ENCODE measurements around the gene CXADR.
A peak's percentile ranks its signal among the peaks of the same experiment; 100 is the strongest.

CXADR gene

GRCh38 chr21:17552410-17552809, 39.6 kb downstream of the CXADR start:
- ChIA-PET POLR2A (no interaction called here), CTCF (interaction anchor here (1.1 kb wide), 1 partner anchor 91 kb away, joined by 3 read pairs; no protein-coding TSS in a partner anchor)
- TF ChIP-seq CTCF (IDR thresholded peaks at IDR 0.05; ENCODE audit: control extremely low read depth, extremely low read depth, low read depth, missing control alignments): no peak

DNA sequence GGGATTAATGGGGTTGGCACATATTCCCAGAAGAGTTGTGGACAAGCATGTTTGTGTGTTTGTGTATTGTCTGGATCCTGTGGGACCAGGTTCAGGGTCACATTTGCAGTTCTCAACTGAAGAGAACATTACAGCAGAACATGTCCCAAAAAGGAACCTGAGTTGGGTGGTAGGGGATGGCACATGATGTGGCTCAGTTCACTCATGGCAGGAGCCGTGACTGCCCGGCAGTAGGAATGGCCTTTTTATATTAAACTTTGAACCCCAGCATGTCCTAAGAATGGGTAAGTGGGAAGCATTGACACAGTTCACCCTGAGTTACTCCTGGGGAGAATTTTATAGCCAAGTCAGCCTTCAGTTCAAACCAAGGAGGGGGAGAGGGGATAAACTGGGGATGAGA, 41.3 kb downstream of the CXADR start:
- CTCF ChIA-PET: interaction anchor here (1.0 to 1.4 kb wide), 3 partner anchors 10 to 167 kb away, joined by 3 to 4 read pairs (median 3); no protein-coding TSS in a partner anchor
- POLR2A ChIA-PET: no interaction called here
- DNase-seq (ENCODE audit: extremely low spot score): no peak
- no peak for TF ChIP-seq CTCF (IDR thresholded peaks at IDR 0.05; ENCODE audit: control extremely low read depth, extremely low read depth, low read depth, missing control alignments)

More at GRCh38 chr21:17552410-17552809, 39.6 kb downstream of the CXADR start:
- no peak for DNase-seq (ENCODE audit: extremely low spot score)

DNA sequence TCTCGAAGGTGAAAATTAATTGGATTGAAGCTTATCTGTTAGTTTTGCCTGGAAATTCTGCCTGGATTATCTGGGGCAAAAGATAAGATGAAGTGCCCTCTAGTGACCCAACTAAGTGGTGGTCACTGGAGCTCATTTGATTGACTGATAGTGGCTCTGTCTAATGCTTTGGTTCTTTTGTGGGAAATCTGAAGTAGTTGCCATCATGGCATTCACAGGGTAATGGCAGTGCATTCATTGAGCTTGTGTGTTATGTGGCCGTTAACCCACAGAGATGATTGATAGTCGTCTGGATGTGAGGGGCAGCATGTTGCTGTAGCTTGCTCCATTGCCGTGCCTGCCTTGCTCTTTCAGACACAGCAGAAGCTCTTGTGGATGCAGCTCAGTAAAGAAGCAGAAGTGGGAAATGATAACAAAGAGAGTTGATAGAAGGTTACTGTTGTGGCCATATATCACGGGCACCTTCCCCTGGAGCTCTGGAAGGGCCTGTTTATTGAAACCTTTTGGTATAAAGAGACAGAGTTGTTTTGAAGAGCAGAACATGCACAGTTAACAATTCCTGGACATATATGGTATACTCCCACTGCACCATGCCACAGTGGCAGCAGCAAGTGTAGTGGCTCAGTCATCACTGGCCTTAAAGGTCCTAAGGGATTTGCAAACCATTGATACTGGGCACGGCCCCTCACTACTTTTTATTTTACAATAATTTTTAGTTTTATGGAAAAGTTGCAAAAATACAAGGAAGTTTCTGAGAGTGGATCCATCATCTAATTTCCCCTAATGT, 42.0 kb downstream of the CXADR start:
- TF ChIP-seq CTCF (IDR thresholded peaks at IDR 0.05; ENCODE audit: control extremely low read depth, extremely low read depth, low read depth, missing control alignments): peak; percentile 42
- ChIA-PET POLR2A (no interaction called here), CTCF (interaction anchor here (0.7 to 1.4 kb wide), 4 partner anchors 10 to 168 kb away, joined by 3 to 4 read pairs (median 3); no protein-coding TSS in a partner anchor)
- no peak for DNase-seq (ENCODE audit: extremely low spot score)

GRCh38 chr21:17560377-17561025, 47.7 kb downstream of the CXADR start:
- CTCF ChIA-PET: interaction anchor here (0.7 to 1.3 kb wide), 2 partner anchors 25 to 173 kb away, joined by 3 read pairs; no protein-coding TSS in a partner anchor
- POLR2A ChIA-PET: no interaction called here
- TF ChIP-seq CTCF (IDR thresholded peaks at IDR 0.05; ENCODE audit: control extremely low read depth, extremely low read depth, low read depth, missing control alignments): no peak
- no peak for DNase-seq (ENCODE audit: extremely low spot score)

- CTCF ChIA-PET: interaction anchor here (1.0 to 1.1 kb wide), 2 partner anchors 14 to 21 kb away, joined by 3 read pairs; no protein-coding TSS in a partner anchor
- POLR2A ChIA-PET: no interaction called here
- no peak for DNase-seq (ENCODE audit: extremely low spot score)
- no peak for TF ChIP-seq CTCF (IDR thresholded peaks at IDR 0.05; ENCODE audit: control extremely low read depth, extremely low read depth, low read depth, missing control alignments)
Measured at GRCh38 chr21:17570786-17571185, 57.9 kb downstream of the CXADR start.

DNA sequence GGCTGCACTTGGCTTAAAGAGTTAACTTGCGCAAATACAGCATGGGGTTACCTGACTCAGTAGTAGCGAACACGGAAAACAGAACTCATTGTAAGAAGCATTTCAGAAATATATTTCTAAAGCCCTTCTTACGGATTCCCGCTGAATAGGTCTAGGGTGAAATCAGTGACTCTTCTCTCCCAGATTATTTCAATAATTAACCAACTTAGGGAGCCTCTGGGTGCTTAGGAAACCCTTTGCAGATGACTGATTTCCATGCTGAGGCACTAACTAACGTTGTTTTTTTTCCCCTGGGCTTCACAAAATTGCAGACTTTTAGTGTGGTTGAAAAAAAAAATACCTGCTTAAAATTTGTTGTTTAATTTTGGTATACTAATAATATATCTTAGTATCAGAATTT, 59.6 kb downstream of the CXADR start:
- POLR2A ChIA-PET: no interaction called here
- no peak for TF ChIP-seq CTCF (IDR thresholded peaks at IDR 0.05; ENCODE audit: control extremely low read depth, extremely low read depth, low read depth, missing control alignments)
- no peak for DNase-seq (ENCODE audit: extremely low spot score)
- CTCF ChIA-PET: no interaction called here

All from GM10248 (cell line).